GM12873 (cell line): ENCODE measurements around the gene PDE8A.

Experiments
- CTCF ChIP-seq: IDR thresholded peaks from 2 replicates; pipeline ENCODE4 v1.5.1; 2012; ENCODE audit warnings: low read depth, mild to moderate bottlenecking, moderate library complexity, low read length, control low read depth; ENCODE audit not compliant: insufficient read depth; ENCODE audit errors: missing control alignments

Gene PDE8A

GRCh38 chr15:85112997-85113396, 131.3 kb downstream of the PDE8A start:
- no peak for TF ChIP-seq CTCF

DNA sequence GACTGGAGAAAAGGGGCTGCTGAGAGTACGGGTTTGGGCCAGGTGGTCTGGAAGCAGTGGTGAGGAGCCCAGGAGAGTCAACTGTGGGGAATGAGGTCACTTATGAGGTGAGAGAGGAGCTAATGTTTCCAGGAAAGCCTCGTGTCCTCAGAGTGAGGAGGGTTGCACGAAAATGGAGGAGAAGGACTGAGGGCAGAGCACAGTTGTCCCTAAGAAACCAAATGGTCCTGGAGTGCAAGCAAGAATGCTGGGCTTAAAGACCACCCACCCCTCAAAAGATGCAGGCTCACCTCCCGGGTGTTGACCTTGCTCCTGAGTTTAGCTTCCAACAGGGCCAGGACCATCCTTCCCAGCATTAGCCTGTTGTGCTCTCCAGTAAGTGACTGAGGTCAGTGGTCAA, 133.2 kb downstream of the PDE8A start:
- no peak for TF ChIP-seq CTCF

- TF ChIP-seq CTCF, result no peak
Observed at GRCh38 chr15:85116066-85116465, 134.4 kb downstream of the PDE8A start.

DNA sequence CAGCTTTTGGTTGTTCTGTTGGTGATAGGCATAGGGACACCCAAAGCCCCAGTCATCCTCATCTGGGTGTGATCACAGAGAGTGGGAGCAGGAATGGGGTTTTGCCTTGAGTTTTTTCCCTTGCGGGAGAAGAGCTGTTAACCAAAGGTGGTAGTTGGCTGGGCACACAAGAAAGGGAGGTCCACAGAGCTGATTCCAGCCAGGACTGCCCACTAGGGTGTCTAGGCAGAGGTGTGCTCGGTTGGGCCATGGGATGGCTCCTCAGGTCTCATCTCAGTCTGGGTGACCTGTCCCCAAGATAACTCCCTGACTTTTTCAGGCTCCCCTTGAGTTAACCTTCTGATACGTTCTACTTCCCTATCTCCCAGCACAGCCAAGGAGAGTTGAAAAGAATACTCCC, 134.8 kb downstream of the PDE8A start:
- no peak for TF ChIP-seq CTCF

DNA sequence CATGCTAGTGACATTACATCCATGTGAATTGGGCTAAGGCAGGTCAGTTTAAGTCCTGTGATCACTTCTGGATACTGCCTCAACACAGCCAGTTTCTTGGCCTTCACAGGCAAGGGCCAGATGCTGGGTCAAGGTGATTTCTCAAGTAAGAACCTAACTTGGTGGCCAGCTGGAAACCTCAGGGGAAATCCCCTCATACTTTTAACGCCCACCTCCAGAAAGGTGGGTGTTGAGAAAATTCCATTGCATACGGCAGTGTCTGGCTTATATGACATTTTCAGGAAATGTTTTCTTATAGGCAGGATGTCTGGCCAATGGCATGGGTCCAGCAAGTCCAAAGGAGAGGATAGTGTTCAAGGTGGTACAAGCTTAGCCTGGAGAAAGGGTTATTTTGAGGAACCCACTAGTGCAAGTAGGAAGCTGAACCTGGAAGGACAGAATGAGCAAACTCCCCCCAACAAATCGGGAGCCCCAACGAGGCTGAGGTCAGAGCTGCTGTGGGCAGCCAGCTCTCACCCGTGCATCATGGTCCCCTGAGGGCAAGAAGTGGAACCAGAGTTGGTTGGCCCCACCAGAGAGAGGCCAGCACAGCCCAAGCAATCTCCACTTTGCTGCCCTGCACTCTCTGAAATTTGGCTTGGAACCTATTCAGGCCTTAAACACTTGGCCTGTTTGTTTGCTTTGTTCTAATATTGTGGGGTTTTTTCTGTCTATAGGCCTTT, 135.4 kb downstream of the PDE8A start:
- no peak for TF ChIP-seq CTCF

- TF ChIP-seq CTCF, result no peak
Observed at GRCh38 chr15:85118173-85118572, 136.5 kb downstream of the PDE8A start.

DNA sequence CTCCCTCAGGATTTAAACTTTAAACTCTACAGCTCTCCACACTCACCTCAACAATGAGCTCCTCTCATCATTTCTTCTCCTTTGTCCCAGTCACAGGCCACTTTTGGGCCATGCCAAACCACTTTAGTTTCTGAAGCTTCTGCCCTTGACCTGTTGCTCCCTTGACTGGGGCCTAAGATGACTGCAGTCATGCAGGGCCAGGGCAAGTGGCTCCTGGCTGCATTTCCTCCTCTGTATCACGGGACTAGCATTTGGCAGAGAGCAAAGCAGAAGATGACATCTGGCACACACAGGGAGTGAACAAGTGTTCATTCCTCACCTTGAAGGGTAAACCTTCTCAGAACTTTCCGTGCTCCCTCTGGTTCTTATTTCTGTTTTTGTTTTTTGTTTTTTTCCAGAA, 136.9 kb downstream of the PDE8A start:
- TF ChIP-seq CTCF, result no peak
